GM12878 (cell line): ENCODE results near the gene CLASRP. TPM values are rescaled to one million over a fixed set of nuclear protein-coding genes. Genes with fewer than 3 reads are reported as not detected.

Experiments used
- KLF5 ChIP-seq: fragments of 450-650 bp; IDR thresholded peaks from 2 replicates; pipeline ENCODE4 v1.6.1; 2014; ENCODE audit warnings: mild to moderate bottlenecking; ENCODE audit not compliant: partially characterized antibody
- NBN ChIP-seq: fragments of 450-650 bp; IDR thresholded peaks from 2 replicates; pipeline ENCODE4 v1.6.1; 2016
- NR2C1 ChIP-seq: fragments of 450-650 bp; IDR thresholded peaks from 2 replicates; pipeline ENCODE4 v1.6.1; 2017; ENCODE audit warnings: antibody characterized with exemption, mild to moderate bottlenecking, moderate library complexity
- NR2C2 ChIP-seq: IDR thresholded peaks from 2 replicates; pipeline ENCODE4 v1.6.1; 2011; ENCODE audit warnings: borderline replicate concordance, low read depth; ENCODE audit not compliant: control insufficient read depth, insufficient read length
- RAD21 ChIP-seq: IDR thresholded peaks from 2 replicates; pipeline ENCODE4 v1.6.1; 2011; ENCODE audit warnings: mild to moderate bottlenecking, low read depth, low read length, moderate library complexity; ENCODE audit not compliant: insufficient read depth
- RAD51 ChIP-seq: fragments of 450-650 bp; IDR thresholded peaks from 2 replicates; pipeline ENCODE4 v1.6.1; 2016; ENCODE audit warnings: moderate library complexity, mild to moderate bottlenecking, inconsistent platforms
- SREBF2 ChIP-seq: IDR thresholded peaks from 2 replicates; pipeline ENCODE4 v1.6.1; 2012; ENCODE audit warnings: mild to moderate bottlenecking, low read length
- TAF1 ChIP-seq: IDR thresholded peaks from 2 replicates; pipeline ENCODE4 v1.6.1; 2011; ENCODE audit warnings: mild to moderate bottlenecking, low read depth, low read length, borderline replicate concordance
- TCF7 ChIP-seq: IDR thresholded peaks from 2 replicates; pipeline ENCODE4 v1.6.1; 2014; ENCODE audit warnings: antibody characterized with exemption, borderline replicate concordance
- WRNIP1 ChIP-seq: IDR thresholded peaks from 2 replicates; pipeline ENCODE4 v1.6.1; 2011; ENCODE audit warnings: low read depth, low read length, improper control_type of control experiment, borderline replicate concordance
- polyA plus RNA-seq, 11 experiments: library from polyadenylated mRNA; depleted of rRNA in 4 of 11; unstranded in 6 of 11; stranded (reverse) in 5 of 11; fragments of >200 nt; fragmentation: Nextera tagmentation in 4 of 11; fragmentation: Illumina TruSeq in 1 of 11; extraction: Ambion mirVana in 4 of 11; extraction: Trizol in 1 of 11; gene quantifications; 1 replicate in 1 of 11; 2 replicates in 10 of 11; pipeline versions ENCODE4 v1.2.1 to v1.2.3, GENCODE V29; 2011 to 2016; ENCODE audit warnings: inconsistent platforms in 2 of 11, missing spikeins in 2 of 11, low read depth in 1 of 11
- total RNA-seq, 4 experiments: library from RNA; depleted of rRNA in 3 of 4; stranded (reverse); fragments of >200 nt in 3 of 4; fragmentation: Illumina TruSeq in 1 of 4; extraction: Trizol in 1 of 4; gene quantifications; 2 replicates each; pipeline versions ENCODE4 v1.2.1 to v1.2.3, GENCODE V29; 2013 to 2021
- TF ChIP-seq, protein P1 (sequence below): fragments of 450-650 bp; IDR thresholded peaks from 2 replicates; pipeline ENCODE4 v1.6.1; 2016; ENCODE audit warnings: mild to moderate bottlenecking
- TF ChIP-seq, protein P2 (sequence below): IDR thresholded peaks from 2 replicates; pipeline ENCODE4 v1.6.1; 2011; ENCODE audit warnings: borderline replicate concordance, low read depth, mild to moderate bottlenecking, moderate library complexity, mixed read lengths, low read length; ENCODE audit not compliant: insufficient read depth; ENCODE audit errors: extremely low read length
- TF ChIP-seq, protein P3 (sequence below): fragments of 450-650 bp; IDR thresholded peaks from 2 replicates; pipeline ENCODE4 v1.6.1; 2017; ENCODE audit warnings: mild to moderate bottlenecking, moderate library complexity
- TF ChIP-seq, protein P4 (sequence below): fragments of 450-650 bp; formaldehyde crosslinking; IDR thresholded peaks from 2 replicates; pipeline ENCODE4 v1.4.0; 2020; ENCODE audit warnings: mild to moderate bottlenecking, moderate library complexity
- TF ChIP-seq, protein P5 (sequence below): IDR thresholded peaks from 2 replicates; pipeline ENCODE4 v1.6.1; 2012; ENCODE audit warnings: mild to moderate bottlenecking, low read depth, low read length

Gene CLASRP
- total and polyA plus RNA-seq, 10 of the 15 experiments (the other 5 are each of a cell fraction or from before 2014, with no cell fraction given): 0.68 to 75.8 (median 30.2) TPM

DNA sequence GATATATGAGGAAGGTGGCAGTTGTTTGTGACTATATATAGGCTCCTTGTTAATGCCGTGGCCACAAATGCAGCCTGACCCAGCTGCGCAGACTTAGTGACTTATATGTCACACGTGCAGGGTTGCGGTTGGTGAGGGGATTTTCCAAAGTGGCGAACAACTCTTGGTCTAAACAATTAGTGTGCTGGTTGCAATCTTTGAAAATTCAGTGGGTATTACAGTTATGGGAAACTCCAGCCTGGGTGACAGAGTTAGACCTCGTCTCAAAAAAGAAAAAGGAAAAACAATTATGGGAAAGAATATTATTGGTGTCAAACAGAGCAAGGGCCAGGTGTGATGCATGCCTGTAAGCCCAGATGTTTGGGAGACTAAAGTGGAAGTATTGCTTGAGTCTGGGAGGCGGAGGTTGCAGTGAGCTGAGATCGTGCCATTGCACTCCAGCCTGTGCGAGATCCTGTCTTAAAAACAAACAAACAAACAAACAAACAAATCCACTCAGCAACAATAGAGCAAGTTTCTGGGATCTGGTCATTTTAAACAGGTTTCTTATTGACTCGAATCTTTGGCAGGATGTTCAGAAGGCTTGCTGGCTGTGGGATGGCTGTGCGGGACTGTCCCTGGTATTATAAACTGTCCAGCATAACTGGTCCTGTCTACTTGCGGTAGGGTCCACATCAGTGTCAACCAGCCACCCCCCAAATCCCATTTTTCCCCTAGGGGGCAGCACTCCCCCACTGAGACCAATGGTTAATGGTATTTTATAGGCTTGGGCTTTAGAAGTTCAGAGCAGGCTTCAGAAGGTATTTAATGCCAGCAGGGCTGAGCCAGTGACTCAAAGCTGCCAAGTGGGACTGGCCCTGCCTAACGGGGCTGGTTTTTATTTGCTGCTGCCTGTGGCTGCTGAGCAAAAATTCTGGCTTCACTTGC, 22.2 kb upstream of the CLASRP start (continued):
- TF ChIP-seq, protein P1, sequence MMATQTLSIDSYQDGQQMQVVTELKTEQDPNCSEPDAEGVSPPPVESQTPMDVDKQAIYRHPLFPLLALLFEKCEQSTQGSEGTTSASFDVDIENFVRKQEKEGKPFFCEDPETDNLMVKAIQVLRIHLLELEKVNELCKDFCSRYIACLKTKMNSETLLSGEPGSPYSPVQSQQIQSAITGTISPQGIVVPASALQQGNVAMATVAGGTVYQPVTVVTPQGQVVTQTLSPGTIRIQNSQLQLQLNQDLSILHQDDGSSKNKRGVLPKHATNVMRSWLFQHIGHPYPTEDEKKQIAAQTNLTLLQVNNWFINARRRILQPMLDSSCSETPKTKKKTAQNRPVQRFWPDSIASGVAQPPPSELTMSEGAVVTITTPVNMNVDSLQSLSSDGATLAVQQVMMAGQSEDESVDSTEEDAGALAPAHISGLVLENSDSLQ: peak; percentile 19; the same call in 1 of the 2 replicates
- TF ChIP-seq, protein P2, sequence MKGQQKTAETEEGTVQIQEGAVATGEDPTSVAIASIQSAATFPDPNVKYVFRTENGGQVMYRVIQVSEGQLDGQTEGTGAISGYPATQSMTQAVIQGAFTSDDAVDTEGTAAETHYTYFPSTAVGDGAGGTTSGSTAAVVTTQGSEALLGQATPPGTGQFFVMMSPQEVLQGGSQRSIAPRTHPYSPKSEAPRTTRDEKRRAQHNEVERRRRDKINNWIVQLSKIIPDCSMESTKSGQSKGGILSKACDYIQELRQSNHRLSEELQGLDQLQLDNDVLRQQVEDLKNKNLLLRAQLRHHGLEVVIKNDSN: peak; percentile 61
- TF ChIP-seq, protein P3, sequence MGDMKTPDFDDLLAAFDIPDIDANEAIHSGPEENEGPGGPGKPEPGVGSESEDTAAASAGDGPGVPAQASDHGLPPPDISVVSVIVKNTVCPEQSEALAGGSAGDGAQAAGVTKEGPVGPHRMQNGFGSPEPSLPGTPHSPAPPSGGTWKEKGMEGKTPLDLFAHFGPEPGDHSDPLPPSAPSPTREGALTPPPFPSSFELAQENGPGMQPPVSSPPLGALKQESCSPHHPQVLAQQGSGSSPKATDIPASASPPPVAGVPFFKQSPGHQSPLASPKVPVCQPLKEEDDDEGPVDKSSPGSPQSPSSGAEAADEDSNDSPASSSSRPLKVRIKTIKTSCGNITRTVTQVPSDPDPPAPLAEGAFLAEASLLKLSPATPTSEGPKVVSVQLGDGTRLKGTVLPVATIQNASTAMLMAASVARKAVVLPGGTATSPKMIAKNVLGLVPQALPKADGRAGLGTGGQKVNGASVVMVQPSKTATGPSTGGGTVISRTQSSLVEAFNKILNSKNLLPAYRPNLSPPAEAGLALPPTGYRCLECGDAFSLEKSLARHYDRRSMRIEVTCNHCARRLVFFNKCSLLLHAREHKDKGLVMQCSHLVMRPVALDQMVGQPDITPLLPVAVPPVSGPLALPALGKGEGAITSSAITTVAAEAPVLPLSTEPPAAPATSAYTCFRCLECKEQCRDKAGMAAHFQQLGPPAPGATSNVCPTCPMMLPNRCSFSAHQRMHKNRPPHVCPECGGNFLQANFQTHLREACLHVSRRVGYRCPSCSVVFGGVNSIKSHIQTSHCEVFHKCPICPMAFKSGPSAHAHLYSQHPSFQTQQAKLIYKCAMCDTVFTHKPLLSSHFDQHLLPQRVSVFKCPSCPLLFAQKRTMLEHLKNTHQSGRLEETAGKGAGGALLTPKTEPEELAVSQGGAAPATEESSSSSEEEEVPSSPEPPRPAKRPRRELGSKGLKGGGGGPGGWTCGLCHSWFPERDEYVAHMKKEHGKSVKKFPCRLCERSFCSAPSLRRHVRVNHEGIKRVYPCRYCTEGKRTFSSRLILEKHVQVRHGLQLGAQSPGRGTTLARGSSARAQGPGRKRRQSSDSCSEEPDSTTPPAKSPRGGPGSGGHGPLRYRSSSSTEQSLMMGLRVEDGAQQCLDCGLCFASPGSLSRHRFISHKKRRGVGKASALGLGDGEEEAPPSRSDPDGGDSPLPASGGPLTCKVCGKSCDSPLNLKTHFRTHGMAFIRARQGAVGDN: no peak
- TF ChIP-seq, protein P4, sequence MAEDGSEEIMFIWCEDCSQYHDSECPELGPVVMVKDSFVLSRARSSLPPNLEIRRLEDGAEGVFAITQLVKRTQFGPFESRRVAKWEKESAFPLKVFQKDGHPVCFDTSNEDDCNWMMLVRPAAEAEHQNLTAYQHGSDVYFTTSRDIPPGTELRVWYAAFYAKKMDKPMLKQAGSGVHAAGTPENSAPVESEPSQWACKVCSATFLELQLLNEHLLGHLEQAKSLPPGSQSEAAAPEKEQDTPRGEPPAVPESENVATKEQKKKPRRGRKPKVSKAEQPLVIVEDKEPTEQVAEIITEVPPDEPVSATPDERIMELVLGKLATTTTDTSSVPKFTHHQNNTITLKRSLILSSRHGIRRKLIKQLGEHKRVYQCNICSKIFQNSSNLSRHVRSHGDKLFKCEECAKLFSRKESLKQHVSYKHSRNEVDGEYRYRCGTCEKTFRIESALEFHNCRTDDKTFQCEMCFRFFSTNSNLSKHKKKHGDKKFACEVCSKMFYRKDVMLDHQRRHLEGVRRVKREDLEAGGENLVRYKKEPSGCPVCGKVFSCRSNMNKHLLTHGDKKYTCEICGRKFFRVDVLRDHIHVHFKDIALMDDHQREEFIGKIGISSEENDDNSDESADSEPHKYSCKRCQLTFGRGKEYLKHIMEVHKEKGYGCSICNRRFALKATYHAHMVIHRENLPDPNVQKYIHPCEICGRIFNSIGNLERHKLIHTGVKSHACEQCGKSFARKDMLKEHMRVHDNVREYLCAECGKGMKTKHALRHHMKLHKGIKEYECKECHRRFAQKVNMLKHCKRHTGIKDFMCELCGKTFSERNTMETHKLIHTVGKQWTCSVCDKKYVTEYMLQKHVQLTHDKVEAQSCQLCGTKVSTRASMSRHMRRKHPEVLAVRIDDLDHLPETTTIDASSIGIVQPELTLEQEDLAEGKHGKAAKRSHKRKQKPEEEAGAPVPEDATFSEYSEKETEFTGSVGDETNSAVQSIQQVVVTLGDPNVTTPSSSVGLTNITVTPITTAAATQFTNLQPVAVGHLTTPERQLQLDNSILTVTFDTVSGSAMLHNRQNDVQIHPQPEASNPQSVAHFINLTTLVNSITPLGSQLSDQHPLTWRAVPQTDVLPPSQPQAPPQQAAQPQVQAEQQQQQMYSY (CRISPR knock-in tag): no peak
- TF ChIP-seq TAF1 (no peak), TCF7 (0 out of 2 replicates have a peak, but pooled peaks have one; percentile 32), SREBF2 (no peak), RAD21 (peak; percentile 87), KLF5 (no peak), NBN (peak; percentile 95), RAD51 (peak; percentile 87), WRNIP1 (no peak), NR2C1 (no peak), NR2C2 (no peak)
- TF ChIP-seq, protein P5, sequence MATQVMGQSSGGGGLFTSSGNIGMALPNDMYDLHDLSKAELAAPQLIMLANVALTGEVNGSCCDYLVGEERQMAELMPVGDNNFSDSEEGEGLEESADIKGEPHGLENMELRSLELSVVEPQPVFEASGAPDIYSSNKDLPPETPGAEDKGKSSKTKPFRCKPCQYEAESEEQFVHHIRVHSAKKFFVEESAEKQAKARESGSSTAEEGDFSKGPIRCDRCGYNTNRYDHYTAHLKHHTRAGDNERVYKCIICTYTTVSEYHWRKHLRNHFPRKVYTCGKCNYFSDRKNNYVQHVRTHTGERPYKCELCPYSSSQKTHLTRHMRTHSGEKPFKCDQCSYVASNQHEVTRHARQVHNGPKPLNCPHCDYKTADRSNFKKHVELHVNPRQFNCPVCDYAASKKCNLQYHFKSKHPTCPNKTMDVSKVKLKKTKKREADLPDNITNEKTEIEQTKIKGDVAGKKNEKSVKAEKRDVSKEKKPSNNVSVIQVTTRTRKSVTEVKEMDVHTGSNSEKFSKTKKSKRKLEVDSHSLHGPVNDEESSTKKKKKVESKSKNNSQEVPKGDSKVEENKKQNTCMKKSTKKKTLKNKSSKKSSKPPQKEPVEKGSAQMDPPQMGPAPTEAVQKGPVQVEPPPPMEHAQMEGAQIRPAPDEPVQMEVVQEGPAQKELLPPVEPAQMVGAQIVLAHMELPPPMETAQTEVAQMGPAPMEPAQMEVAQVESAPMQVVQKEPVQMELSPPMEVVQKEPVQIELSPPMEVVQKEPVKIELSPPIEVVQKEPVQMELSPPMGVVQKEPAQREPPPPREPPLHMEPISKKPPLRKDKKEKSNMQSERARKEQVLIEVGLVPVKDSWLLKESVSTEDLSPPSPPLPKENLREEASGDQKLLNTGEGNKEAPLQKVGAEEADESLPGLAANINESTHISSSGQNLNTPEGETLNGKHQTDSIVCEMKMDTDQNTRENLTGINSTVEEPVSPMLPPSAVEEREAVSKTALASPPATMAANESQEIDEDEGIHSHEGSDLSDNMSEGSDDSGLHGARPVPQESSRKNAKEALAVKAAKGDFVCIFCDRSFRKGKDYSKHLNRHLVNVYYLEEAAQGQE: no peak
